GM21619 (cell line): ENCODE measurements around the gene IP6K2.
A peak's percentile ranks its signal among the peaks of the same experiment; 100 is the strongest.
"Not testable (repeated sequence)": the region's sequence is repeated elsewhere in the genome, so short reads cannot be mapped to it uniquely, and the experiment has no call there.

Source experiments
- ATAC-seq: cut with Tn5 transposase; IDR thresholded peaks from one replicate; pipeline ENCODE4 v1.9.1; 2021; ENCODE audit not compliant: unreplicated experiment

IP6K2 gene, protein sequence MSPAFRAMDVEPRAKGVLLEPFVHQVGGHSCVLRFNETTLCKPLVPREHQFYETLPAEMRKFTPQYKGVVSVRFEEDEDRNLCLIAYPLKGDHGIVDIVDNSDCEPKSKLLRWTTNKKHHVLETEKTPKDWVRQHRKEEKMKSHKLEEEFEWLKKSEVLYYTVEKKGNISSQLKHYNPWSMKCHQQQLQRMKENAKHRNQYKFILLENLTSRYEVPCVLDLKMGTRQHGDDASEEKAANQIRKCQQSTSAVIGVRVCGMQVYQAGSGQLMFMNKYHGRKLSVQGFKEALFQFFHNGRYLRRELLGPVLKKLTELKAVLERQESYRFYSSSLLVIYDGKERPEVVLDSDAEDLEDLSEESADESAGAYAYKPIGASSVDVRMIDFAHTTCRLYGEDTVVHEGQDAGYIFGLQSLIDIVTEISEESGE

DNA sequence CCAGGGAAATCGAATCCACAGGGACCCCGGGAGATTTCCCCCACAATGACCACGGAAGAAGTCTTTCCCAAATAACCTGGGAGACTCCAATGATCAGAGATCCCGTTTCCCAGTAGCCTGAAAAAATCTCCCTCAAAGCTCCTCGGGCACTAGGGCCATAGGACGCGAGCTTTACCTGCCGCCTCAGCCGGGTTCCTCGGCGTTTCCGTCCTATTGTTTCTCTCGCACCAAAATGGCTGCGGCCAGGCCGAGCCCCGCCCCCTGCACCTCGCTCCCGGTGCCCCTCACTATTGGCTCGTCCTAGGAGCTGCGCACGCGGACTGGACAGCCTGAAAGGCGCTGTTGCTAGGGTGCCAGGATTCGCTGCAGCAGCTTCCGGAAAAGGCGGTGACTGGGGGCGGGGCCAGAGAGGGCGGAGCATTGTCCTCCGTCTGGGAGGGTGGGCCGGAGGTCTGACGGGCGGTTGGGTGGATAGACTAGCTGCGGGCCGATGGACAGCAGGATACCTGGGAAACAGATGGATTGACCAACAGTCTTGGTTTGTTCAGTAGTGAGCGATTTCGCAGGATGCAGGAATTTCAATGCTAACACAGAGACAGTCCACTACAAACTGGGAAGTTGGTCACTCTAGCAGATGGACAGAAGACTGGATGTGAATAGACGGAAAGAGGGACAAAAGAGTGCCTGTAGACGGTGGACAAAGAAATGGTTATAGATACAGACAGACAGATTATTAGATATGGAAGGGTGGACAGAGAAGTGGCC is at the start of gene IP6K2:
Gene IP6K2, minus strand, starts transcription at position 240 of the 765 bp plus-strand sequence. CDS start 21,930 bp downstream, outside the sequence.
- ATAC-seq: peak; percentile 97

DNA sequence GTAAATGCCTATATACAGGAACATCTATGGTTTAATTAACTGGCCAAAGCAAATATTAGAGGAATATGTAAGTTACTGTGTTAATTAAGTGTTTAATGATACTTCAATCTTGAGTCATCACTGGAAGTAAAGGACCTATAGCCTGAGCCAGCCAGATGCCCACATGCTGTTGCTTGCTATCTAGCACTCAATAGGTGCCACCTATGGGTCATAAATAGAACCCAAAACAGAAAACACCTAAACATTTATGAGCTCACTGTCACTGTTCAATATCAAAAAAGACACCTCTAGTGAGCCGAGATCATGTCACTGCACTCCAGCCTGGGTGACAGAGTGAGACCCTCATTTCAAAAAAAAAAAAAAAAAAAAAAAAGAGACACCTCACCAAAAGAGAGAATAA is 48.4 kb upstream of the IP6K2 start:
- no peak for ATAC-seq

DNA sequence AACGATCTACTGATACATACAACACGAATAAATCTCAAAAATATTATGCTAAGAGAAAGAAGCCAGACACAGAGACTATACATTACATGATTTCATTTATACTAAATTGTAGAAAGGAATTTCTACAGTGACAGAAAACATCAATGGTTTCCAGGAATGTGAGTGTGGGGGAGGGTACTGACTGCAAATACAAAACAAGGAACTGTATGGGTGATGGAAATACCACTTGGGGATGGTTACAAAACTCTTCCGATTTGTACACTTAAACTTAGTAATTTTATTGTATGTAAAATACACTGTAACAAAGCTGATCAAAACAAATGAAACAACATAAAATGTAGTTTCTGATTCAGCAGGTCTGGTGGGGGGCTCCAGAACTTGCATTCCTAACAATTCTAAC is 45.8 kb upstream of the IP6K2 start:
- no peak for ATAC-seq

DNA sequence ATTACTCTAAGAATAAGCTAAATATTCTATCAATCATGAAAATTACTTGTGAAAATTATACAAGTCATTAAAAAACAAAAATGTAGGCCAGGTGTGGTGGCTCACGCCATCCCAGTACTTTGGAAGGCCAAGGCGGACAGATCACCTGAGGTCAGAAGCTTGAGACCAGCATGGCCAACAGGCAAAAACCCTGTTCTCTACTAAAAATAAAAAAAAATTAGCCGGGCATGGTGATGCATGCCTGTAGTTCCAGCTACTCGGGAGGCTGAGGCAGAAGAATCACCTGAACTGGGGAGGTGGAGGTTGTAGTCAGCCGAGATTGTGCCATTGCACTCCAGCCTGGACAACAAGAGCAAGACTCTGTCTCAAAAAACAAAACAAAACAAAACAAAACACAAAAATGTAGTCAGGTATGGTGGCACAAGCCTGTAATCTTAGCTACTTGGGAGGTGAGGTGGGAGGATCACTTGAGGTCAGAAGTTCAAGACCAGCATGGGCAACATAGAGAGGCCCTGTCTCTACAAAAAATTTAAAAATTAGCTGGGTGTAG is 43.0 kb upstream of the IP6K2 start:
- ATAC-seq: not testable (repeated sequence)

DNA sequence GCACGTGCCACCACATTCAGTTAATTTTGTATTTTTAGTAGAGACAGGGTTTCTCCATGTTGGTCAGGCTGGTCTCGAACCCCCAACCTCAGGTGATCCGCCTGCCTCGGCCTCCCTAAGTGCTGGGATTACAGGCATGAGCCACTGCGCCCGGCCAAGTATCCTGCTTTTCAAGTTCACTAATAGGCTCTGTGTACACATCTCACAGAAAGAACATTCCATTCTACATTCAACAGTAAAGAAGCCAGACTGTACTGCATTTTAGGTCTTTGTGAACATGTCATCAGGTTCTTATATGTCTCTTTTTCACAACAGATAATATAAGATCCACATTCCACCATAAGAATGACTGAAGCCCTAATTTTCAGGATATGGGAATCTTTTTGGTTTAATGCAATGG is 42.5 kb upstream of the IP6K2 start:
- not testable (repeated sequence) for ATAC-seq

DNA sequence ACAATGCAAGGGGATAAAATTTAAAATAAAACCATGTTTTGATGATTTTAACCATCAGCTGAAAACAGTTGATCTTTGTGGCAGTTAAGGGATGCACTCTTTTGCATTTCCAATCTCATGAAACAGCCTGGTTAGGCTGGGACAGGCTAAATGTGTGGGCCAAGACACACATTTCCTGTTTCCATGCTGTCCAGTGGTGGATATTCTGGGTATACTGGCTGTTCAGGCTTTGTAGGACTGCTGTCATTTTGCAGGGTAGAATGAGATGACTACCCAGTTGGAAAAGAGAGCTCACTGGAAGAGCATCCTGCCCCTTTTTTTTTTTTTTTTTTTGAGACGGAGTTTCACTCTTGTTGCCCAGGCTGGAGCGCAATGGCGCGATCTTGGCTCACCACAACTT is 42.0 kb upstream of the IP6K2 start:
- ATAC-seq: no peak

DNA sequence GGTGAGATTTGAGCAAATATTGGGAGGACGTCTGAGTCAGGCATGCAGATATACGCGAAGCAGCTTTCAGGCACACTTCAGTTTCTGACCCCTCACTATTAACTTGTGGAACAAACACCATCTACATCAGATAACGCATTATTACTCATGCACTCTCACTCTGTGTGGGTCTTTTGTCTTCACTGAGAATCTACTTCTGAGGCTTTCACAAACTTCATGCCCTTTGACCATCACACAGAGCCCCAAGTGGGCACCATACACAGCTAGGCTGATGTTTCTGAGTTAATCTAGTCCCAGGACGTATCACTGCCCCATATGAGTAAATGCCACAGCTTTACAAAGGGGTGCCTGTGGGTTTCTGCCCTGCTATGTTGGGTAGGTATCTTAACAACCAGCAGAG is 39.6 kb upstream of the IP6K2 start:
- no peak for ATAC-seq

DNA sequence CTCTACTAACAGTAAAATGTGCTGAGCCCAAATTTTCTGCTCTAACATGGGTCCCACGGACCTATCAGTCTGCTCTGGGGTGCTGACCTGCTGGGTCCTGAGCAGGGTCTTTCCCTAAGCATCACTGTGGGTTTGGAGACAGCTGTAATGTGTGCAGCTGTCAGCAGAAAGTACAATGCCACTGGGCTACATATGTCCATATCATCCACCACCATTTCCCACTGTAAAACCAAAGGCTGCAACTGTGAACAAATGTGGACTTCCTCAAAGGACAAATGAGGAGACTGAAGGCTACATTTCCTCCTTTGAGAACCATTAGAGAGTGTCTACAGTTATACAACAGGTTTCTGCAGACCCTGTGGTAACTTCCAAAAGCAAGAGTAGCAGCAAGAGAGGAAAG is 33.8 kb upstream of the IP6K2 start:
- no peak for ATAC-seq

DNA sequence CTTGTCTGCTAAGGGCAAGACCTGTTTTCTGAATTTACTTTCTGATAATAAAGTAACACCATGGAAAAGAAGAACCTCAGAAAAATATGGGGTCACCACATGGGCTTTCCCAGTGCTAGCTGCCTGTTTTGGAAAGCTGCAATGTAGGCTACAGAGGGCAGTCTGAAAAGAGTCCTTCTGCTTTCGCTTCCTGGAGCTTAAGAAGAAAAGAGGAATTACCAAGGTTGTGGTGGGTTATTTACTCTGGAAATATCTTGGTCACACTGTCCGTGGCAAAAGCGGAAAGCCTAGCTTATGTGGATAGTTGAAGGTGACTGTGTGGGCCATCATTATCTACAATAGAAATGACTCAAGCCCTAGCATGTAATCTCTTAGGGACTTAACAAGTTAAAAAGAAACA is 31.7 kb upstream of the IP6K2 start:
- ATAC-seq: no peak

DNA sequence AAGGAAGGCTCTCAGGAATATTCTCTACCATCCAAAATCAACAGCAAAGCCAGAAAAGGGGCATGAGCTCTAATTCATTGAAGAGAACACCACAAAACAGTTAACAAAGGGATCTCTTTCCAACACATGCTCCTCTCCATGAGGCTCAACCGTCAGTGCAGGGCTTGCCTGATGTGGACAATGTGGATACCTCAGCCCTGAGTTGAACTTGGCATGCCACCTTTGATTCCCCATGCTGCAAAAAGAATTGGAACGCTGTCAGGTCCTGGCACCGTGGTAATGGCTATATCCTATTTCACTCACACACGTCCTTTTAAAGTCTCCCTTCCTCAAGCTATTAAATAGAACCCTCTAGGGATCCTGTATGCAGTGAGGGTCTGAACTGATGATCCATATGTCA is 30.7 kb upstream of the IP6K2 start:
- ATAC-seq: no peak

DNA sequence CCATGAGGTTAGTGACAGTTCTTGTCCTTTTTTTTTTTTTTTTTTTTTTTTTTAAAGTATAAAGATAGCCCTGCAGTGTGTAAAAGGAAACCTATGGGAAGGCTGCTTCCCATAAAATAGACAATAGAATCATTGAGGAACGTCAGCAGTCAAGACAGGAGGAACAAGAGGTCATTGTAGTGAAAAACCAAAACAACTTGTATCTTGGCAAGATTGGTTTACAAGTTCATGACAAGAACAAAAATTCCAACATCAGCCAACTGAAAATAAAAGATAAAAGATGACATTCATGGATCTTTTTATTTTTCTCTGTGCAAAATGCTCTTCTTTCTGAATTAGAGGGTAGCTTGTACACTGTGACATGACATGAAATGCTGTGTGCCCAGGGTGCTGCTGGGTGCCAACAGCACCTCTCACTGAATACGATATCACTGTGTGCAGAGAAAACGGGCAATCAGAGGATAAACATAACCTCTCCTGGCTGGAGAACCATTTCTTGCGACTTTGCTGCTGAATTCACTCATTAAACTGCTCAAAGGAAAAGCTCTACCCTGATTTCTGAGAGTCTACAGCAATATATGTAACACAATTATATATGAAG is 30.1 kb upstream of the IP6K2 start:
- no peak for ATAC-seq

DNA sequence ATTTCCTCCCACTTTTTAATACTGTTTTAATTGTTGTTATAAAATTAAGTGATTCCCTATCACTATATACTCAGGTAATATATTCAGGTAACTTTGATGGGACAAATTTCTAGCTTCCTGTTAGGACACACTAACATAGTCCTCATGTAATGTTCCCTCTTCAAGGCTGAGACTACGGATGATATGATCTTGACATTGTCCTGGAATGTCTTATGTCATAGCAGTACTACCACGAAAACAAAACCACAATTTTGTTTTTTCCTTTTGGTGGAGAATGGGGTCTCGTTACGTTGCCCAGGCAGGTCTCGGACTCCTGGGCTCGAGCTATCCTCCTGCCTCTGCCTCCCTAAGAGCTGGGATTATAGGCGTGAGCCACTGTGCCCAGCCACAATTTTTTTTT is 26.8 kb upstream of the IP6K2 start:
- ATAC-seq: no peak

DNA sequence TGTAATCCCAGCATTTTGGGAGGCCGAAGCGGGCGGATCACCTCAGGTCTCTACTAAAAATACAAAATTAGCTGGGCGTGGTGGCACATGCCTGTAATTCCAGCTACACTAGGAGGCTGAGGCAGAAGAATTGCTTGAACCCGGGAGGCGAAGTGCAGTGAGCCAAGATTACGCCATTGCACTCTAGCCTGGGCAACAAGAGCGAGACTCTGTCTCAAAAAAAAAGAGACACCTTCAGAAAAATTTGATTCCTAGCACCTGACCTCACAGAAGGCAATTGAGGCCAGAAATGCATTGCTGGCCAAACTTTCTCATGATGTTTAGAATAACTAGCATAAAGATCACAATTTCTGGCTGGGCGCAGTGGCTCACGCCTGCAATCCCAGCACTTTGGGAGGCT is 24.2 kb upstream of the IP6K2 start:
- not testable (repeated sequence) for ATAC-seq

DNA sequence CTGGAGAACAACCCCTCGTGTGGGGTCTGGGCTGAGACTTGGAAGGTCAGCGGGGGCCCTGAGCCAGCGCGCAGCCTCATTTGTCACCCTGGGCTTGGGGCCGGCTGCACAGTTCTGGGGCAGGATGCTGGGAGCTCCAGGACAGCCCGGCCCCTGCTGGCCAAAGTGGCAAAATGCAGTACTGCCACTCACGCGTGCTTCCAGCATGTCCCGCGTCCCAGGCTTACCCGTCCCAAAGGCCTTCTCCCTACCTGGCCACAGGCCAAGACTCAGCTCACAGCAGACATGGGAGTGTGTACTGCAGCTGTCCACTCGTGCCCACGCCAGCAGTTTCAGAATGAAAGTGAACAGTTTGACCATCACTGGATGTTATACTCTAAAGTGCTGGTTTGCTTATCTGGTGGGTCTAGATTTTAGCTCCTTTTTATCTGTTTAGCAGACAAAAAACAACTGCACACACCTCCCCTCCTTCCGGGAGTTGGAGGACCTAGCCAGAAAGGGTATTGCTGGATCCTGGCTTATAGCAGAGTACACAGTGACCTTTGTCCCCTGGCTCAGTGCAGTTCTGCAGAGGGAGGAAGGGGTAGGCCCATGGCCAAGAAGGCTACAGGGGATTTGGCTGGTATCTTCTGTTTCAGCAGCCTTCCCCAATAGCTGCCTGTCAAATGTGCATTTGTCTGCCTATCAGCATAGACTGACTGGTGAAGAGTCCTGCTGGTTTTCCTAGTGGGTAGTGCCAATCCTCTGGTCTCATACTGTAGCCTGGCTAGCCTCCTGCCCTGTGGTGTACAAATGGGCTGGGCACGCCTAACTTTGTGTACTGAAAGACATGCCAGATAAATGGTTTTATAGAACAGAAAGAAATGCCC is 23.2 kb upstream of the IP6K2 start:
- peak; percentile 80 for ATAC-seq

DNA sequence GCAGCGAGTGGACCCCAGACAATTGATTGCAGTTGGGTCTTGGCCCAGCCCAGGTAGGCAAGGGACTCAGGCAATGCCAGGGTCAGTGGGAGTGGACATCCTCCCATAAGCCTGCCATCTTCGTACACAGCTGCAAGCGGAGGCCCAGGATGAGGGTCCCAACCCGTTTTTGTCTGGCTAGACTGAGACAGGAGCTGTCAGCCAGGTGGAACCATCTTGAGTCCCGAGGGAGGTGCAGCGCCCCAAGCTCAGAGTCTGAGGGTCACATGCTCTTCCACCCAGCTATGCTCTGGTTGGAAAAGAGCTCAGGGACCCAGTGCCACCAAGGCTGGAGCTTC is 22.6 kb upstream of the IP6K2 start:
- ATAC-seq: no peak

DNA sequence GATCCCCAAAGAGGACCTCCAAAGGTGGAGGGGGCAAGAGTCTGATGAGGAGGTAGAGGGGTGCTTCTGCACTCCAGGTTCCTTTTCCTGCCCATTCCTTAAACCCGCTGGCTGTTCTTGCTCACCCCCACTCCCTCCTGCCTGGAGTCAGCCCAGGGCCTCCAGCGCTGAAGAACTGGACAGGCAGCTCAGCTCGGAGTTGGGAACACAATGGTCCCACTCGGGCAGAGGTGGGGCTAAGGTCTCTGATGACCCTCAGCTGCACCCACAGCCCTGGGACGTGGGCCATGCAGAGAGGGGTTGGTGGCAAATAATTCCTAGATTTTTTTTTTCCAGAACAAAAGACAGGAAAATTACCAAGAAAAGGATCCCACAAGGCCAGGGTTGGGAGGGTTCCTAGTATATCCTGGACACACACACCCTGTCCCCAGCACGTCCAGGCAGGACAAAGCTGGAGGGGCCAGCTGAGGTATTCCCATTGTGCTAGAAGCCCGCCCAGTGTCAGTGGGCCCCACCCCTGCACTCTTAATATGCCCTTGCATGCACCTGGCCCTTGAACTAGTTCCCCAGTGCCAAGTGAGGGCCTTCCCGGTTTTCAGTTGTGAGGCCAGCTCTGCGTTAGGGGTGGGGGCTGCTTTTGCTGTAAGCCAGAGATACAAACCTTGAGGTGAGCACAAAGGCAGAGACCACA is 22.1 kb upstream of the IP6K2 start:
- ATAC-seq: no peak

DNA sequence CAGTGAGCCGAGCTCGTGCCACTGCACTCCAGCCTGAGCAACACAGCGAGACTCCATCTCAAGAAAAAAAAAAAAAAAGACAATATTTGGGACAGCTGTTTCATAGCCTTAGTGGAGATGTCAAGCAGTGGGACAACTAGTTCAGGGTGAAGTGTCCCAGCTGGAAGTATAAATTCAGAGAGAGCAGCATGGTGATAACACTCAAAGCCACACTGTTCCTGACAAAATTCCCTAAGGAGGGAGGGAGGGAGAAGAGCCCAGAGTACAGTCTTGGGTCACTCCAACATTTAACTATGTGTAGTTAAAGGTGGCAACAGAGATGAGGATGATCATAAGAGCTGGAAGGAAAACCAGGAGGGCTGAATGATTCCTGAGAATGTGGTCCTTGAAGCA is 21.1 kb upstream of the IP6K2 start:
- no peak for ATAC-seq

DNA sequence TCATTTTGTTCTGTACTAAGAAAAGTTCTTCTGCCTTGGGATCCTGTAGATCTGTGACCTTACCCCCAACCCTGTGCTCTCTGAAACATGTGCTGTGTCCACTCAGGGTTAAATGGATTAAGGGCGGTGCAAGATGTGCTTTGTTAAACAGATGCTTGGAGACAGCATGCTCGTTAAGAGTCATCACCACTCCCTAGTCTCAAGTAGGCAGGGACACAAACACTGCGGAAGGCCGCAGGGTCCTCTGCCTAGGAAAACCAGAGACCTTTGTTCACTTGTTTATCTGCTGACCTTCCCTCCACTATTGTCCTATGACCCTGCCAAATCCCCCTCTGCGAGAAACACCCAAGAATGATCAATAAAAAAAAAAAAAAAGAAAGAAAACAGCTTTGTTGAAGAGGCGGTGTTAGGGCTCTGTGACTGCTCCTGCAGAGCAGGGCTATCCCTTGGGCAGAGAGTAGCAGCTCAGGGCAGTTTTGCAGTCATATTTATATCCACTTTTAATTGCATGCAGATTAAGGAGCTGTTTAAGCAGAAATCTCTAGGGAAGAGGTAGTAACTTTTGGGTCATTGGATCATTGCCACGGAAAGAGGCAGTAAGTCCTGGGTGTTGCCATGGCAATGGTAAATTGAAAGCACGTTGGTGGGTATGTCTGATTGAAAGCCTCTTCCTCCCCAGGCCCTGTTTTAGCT is 18.2 kb upstream of the IP6K2 start:
- not testable (repeated sequence) for ATAC-seq

DNA sequence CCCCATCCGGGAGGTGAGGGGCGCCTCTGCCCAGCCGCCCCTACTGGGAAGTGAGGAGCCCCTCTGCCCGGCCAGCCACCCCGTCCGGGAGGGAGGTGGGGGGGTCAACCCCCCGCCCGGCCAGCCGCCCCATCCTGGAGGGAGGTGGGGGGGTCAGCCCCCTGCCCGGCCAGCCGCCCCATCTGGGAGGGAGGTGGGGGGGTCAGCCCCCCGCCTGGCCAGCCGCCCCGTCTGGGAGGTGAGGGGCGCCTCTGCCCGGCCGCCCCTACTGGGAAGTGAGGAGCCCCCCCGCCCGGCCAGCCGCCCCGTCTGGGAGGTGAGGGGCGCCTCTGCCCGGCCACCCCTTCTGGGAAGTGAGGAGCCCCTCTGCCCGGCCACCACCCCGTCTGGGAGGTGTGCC is 17.5 kb upstream of the IP6K2 start:
- ATAC-seq: not testable (repeated sequence)
